ENCODE results near the gene BSND.
A peak's percentile ranks its signal among the peaks of the same experiment; 100 is the strongest.

BSND gene

GRCh38 chr1:55021942-55022546 is 23.3 kb downstream of the BSND start:
- no peaks in the 10 kb centered on the region for H3K9me3 ChIP-seq (ENCODE audit: control insufficient read depth, insufficient read depth, low read depth, low read length)
- POLR2A ChIA-PET, result interaction anchor here (0.5 to 1.6 kb wide), 6 partner anchors 71 to 492 kb away, joined by 3 to 6 read pairs (median 4); no protein-coding TSS in a partner anchor
- TF ChIP-seq ZBTB11 (tag by site-specific recombination; conservative IDR thresholded peaks at IDR 0.05; ENCODE audit: low read depth), result 0 out of 2 replicates have a peak, but pooled peaks have one; percentile 42
- TF ChIP-seq HOXC10 (CRISPR knock-in tag; IDR thresholded peaks at IDR 0.05), result no peak
- TF ChIP-seq CTCF (tag by site-specific recombination; IDR thresholded peaks at IDR 0.05), result peak; percentile 98
- no peak for TF ChIP-seq BCL11B (tag by site-specific recombination; IDR thresholded peaks at IDR 0.05; ENCODE audit: low read depth)
- no peak for TF ChIP-seq ZNF521 (tag by site-specific recombination; IDR thresholded peaks at IDR 0.05)
- no peak for TF ChIP-seq ZNF138 (tag by site-specific recombination; IDR thresholded peaks at IDR 0.05; ENCODE audit: borderline replicate concordance)
- TF ChIP-seq ZSCAN4 (tag by site-specific recombination; IDR thresholded peaks at IDR 0.05), result no peak
- TF ChIP-seq ELK4 (IDR thresholded peaks at IDR 0.05; ENCODE audit: borderline replicate concordance, low read depth, low read length), result no peak
- no peak for TF ChIP-seq ZNF544 (tag by site-specific recombination; IDR thresholded peaks at IDR 0.05)
- TF ChIP-seq PRDM10 (tag by site-specific recombination; IDR thresholded peaks at IDR 0.05), result peak; percentile 36; the same call in 1 of the 2 replicates
- no peak for TF ChIP-seq ZNF48 (tag by site-specific recombination; IDR thresholded peaks at IDR 0.05)
- 0 out of 2 replicates have a peak, but pooled peaks have one; percentile 24 for TF ChIP-seq ZNF501 (tag by site-specific recombination; IDR thresholded peaks at IDR 0.05)
- no peak for TF ChIP-seq ATF2 (tag by site-specific recombination; IDR thresholded peaks at IDR 0.05; ENCODE audit: low read depth)
- no peak for TF ChIP-seq ZFP41 (tag by site-specific recombination; IDR thresholded peaks at IDR 0.05; ENCODE audit: borderline replicate concordance)
- peak; percentile 26; the same call in 1 of the 2 replicates for TF ChIP-seq ZNF664 (tag by site-specific recombination; IDR thresholded peaks at IDR 0.05)
- peak; percentile 96 for TF ChIP-seq ZNF10 (tag by site-specific recombination; IDR thresholded peaks at IDR 0.05)
- TF ChIP-seq RBAK (tag by site-specific recombination; IDR thresholded peaks at IDR 0.05), result no peak
- no peak for TF ChIP-seq ZNF202 (tag by site-specific recombination; IDR thresholded peaks at IDR 0.05; ENCODE audit: borderline replicate concordance)
- TF ChIP-seq ZNF140 (tag by site-specific recombination; IDR thresholded peaks at IDR 0.05), result no peak
- no peak for TF ChIP-seq GLI4 (tag by site-specific recombination; IDR thresholded peaks at IDR 0.05)
- TF ChIP-seq ZSCAN30 (tag by site-specific recombination; IDR thresholded peaks at IDR 0.05), result peak; percentile 70; the same call in 1 of the 2 replicates
- peak; percentile 91 for TF ChIP-seq HIC1 (tag by site-specific recombination; IDR thresholded peaks at IDR 0.05)

More at GRCh38 chr1:55021942-55022546, 23.3 kb downstream of the BSND start:
- Histone ChIP-seq H3K27ac (ENCODE audit: extremely low read depth, low read depth, low read length) (no peak overlapping the region), H3K4me1 (ENCODE audit: control insufficient read depth, insufficient read depth, low read length) (no peaks in the 10 kb centered on the region), H3K4me3 (ENCODE audit: low read depth, low read length) (no peak overlapping the region), H3K36me3 (ENCODE audit: control insufficient read depth in 2 of 2, insufficient read depth in 1 of 2, low read length in 2 of 2) (no peaks in the 10 kb centered on the region)
- CTCF ChIA-PET, result interaction anchor here (0.6 to 3.2 kb wide), 53 partner anchors 9 to 1255 kb away, joined by 3 to 66 read pairs (median 5); partner anchors contain the start of gene BSND

Data from HEK293 (cell line).